Inferior parietal cortex (tissue), 1 donor: ENCODE results near the gene TFF3.

Experiments used
- DNase-seq: peaks from one replicate; pipeline ENCODE4 v3.0.0-alpha.2; 2016; ENCODE audit errors: extremely low spot score

TFF3 gene

DNA sequence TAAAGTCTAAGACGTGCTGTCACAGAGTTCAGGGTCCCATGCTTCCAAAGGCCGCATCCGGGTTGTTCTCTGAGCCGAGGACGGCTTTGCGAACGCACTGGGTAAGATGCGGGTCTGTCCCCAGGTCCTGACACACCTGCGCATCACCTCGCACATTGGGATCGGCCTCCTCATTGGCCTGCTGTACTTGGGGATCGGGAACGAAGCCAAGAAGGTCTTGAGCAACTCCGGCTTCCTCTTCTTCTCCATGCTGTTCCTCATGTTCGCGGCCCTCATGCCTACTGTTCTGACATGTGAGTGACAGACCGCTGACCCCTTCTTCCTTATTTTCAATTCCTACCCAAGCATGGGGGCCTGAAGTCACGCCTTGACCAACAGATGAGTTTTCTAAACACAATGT, 25.3 kb downstream of the TFF3 start:
- no peak for DNase-seq

DNA sequence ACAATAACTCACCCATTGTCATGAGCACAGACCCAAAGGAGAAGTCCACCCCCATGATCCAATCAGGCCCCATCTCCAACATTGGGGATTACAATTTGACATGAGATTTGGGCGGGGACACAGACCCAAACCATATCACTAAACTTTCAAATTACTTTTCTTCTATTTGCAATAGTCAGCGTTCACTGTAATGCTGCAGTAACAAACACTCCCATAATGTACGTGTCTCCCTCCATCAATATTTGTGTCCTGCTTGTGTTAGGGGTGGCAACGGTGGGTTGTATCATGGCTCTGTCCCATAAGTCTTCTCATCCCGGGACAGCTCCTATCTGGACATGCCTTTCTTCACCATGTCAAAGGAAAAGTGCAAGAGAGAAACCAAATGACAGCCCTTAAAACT, 26.2 kb downstream of the TFF3 start:
- no peak for DNase-seq

DNA sequence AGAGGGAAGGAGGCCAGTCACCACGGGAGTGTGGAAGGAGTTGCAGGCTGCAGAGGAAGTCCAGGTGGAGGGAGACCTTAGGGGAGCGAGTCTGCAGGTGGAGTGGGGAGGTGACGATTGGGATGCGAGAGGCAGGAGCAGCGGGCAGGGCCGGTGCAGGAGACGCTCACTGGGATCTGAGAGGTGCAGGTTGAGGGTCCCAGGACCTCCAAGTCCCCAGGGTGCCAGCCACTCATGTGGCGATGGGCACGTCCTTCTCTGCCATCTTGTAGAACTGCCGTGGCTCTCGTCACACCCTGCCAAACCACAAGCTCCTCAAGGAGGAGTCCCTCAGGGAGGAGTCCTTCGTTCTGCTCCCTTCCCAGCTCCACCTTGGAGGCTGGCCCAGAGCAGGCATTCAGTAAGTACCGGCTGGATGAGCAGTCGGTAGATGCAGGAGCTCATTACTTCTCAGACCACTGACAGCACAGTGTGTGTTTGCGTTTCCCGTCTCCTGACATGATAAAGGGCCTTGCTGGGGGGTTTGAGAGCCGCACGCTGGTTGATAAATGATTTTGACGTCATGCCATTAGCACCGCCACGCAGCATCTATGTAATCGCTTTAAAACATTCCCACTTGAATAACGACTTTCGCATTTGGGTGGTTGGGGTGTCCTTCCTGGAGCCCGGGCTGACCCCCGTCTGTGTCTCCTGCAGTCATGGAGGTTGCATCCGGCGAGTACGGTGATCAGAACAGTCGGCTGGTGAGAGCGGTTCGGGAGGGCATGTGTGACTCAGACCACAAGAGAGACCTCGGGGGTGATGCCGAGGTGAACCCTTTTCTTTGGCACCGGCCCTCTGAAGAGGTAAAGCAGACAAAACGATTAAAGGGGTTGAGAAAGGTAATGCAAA, 27.8 kb downstream of the TFF3 start:
- no peak for DNase-seq

DNA sequence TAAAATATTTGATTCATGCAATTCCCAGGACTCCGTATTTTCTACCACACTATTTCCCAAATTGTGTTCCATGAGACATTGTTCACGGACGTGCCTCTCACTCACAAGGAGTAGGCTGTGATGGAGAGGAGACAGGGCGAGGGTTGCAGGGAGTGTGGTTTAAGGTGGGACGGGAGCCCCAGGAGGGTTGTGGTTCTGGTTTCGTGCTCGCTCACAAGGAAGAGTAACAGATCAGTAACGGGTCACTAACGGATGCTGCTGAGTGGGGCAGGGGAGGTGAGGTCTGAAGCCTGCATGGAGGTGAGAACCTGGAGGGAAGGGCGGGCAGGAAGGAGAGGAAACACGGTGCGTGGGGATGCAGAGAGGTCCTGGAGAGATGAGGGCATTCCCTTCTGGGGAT, 28.8 kb downstream of the TFF3 start:
- no peak for DNase-seq

DNA sequence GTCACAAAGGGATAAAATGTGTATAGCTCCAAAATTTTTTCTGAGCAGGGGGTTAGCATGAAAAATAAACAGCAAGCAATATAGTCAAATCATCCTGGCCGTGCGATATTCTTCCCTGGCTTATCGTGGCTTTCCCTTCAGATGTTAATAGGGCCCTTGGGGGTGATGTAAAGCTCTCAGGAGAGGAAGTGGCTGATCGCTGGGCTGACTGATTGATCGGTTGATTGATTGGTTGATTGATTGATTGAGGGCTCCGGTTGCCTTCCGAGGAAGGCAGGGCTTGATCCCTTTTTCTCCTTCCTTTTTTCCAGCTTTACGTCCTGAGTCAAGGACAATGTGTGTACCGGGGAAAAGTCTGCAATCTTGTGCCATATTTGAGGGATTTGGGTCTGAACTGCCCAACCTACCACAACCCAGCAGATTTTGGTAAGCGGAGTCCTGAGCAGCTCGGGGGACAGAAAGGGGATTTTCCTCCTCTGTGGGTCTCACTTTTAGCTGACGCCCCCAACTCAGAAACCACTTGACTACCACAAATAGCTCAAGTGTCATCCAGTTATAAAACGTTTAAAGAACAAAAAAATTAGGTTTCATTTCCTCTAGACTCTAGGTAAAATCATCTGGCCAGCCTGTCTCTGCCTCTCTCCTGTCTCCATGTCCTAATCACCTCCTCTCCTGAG, 29.5 kb downstream of the TFF3 start:
- DNase-seq: no peak

DNA sequence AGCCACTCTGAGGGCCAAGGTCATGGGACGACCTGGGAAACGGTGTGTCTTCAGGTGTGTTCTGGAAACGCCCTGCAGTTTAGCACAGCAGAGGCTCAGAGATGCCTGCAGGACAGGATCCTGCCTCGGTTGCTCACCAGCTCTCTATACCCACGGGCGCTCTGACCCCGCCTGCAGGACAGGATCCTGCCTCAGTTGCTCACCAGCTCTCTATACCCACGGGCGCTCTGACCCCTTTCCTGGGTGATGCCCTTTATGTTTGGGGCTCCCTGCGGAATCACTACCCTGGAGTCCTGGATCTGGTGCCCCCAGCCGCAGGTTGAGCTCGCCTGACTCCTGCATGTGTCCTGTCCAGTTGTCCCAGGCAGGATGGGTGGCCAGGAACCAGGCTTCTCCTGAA, 32.5 kb downstream of the TFF3 start:
- DNase-seq: no peak

DNA sequence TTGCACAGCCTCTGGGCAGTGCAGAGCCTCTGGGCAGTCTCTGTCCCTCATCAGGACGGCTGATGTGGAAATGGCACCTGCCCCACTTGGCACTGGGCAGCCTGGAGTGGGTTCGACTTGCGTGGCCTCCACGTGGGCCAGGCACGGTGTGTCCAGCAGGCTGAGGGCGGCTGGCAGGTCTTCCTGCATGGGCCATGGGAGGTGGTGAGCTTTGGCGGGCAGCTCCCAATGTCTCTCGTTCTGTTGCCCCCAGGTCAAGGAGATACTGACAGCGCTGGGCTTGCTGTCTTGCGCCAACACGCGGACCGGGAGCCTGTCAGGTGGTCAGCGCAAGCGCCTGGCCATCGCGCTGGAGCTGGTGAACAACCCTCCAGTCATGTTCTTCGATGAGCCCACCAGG, 33.2 kb downstream of the TFF3 start:
- DNase-seq: no peak

DNA sequence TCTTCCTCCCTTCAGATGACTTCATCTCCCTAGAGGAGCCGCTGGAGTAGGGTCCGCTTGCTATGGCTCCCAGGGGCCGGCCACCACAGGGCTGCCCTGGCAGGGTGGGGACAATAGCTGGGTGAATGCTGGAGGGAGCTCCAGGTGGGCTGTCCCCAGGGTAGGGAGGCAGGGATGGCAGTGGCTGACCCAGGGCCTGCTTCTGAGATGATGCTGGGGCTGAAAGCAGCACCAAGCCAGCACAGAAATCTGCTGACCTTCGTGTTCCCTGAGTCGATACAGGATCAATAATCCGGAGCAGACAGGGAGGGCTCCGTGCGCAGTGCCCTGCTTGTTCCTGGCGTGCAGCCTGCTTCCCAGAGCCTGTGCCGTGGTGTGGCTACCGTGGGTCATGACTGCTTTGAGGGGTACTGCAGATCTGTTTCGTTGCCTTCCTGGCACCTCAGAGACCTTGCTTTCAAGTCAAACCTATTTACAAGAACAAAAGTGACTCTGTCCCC, 34.0 kb downstream of the TFF3 start:
- no peak for DNase-seq

DNA sequence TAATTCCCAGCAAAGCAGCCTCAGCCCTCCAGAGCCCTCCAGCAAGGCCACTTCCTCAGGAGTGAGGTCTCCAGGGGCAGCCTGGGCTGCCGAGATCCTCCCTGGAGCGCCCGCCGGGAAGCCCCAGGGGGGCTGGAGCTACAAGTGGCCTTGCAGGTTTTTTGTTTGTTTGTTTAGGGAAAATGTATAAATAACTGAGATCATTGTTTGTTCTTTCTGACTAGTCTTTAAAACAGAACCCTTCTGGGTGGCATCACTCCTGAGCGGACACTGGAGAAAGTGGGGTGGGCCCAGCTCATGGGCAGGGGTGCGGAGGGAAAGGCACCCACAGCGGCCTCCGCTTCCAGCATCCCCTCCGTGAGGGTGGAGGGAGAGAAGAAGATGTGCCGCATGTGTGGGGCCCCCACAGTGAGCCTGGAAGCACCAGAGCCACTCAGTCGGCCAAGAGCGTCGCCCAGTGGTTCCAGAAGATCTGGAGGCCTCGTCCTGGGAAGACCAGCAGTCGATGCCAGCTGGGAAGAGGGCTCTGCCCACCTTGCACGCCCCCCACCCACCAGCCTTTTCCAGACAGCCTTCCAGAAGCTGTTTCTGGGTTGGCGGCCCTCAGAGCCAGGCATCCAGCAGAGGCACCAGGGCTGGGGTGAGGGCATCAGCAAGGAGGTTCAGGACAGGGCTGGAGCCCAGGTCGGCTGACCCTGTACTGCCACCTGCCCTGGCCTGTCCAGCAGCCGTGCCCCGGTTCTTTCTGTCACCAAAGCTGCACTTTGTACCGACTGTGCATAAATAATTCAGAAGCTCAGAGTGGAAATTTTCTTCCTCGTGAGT, 34.6 kb downstream of the TFF3 start:
- DNase-seq: no peak

DNA sequence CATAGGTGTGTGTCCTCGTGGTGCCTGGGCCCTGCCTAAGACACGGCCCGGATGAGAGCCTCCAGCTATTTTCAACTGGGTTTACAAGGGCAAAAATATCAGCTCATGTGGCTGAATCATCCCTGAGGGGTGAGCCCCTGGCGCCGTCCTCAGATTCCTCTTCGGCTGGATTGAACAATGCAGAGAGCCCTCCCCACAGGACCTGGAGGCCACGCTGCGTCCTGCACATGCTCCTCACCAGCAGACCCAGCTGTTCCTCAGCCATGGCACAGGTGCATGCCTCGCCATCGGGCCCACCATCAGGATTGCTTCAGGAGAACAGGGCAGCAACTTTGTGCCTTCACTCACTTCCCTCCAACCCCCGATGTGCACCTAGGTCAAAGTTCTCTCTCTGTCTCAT, 35.3 kb downstream of the TFF3 start:
- no peak for DNase-seq

DNA sequence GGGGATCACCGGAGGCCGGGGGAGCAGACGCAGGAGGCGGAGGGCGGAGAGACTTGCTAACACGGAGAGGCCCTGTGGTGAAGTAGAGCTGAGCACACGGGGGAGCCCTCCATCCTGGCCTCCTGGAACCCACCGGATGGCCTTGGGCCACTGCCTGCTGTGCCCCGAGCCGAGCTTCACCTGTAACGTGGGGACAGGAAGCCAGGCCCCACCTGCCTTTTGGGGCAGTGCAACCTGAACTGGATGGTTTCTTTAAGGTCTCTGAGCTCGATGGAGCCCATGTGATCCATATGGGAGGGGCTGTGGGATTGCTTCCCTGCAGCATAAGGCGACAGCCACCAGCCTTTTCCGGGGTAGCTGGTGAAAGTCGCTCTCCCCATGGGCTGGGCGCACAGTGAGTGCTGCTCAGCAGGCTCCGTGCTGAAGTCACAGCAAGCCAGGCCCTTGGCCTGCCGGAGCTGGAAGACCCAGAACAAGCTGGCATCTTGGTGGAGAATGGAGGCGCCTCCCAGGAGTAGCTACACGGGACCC, 35.8 kb downstream of the TFF3 start:
- no peak for DNase-seq

DNA sequence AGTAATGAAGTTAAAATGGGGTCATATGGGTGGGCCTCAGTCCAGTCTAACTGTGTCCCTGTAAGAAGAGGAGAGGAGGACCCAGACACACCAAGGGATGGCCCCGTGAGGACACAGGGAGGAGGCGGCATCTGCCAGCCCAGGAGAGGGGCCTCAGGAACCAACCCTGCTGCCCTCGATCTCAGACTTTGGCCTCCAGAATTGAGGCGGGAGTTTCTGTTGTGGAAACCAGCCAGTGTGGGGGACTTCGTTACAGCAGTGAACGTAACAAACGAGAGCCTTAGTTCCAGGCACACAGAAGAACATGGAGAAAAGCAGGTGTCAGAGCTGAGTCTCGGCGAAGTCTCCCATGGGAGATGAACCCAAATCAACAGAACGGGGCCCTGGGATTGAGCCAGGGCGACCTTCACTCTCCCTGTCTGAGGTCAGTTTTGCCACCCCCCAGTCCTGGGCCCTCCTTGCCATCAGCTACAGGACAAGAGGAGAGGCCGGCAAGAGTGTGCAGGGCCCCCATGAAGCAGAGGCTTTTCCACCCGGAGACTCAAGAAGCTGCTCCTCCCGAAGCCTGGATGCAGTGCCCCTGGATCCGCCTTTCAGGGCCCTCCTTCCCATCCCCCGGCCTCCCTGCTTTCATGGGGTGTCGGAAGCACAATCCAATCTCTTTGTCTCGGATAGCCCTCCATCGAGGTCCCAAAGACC, 36.6 kb downstream of the TFF3 start:
- no peak for DNase-seq

DNA sequence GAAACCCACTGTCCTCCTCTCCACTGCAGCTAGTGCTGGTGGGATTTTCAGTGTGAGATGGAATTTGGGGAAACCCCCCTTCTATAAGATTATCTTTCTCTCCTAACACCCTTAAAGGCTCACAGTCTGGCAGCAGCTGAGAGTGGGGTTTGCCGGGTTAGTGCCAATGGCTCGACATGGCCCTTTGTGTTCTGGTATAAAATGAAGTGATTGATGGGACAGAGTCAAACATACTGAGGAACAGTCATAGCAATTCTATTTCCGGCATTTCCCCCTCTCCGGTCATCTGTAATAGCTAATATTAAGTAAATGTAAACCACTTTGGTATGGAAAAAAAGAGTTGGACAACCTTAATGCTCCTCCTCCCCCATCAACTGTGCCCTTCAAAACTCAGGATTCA, 37.6 kb downstream of the TFF3 start:
- DNase-seq: no peak

DNA sequence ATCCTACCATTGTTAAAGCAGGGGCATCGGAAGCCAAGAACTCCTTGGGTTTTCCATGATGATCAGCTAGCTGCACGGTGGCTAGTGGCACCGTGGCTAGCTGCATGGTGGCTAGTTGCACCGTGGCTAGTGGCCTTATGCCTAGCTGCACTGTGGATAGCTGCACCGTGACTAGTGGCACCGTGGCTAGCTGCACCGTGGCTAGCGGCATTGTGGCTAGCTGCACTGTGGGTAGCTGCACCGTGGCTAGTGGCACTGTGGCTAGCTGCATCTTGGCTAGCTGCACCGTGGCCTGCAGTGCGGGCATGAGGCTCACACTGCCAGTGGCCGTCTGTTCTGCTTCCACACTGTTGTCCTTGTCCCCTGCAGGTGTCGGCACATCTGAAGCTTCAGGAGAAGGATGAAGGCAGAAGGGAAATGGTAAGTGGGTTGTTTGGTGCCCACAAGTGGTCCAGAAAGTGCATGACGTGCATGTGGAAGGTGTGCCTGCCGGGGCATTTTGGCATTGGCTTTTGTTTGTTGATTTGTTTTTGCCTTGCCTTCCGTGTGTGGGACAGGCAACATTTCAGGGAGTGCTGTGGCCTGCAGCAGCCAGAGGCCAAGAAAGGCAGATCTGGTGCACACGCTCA, 38.6 kb downstream of the TFF3 start:
- DNase-seq: no peak

DNA sequence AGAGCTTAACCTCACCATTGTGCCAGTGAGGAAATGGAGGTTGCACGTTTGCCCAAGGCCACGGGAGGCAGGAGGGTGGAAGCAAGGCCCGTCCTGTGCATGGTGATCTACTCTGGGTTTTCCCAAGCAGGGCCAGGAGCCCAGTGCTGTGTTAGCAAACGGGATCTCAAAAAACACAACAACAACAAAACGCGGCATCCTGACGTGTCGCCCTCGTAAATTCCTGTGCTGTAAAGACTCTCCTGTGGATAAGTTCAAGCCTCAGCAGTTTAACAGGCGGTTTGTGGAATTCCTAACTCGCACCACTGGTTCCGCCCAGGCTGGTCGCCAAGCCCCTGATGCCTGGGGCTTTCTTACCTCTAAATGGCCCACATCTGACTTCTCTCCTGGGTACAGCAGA, 39.1 kb downstream of the TFF3 start:
- no peak for DNase-seq

DNA sequence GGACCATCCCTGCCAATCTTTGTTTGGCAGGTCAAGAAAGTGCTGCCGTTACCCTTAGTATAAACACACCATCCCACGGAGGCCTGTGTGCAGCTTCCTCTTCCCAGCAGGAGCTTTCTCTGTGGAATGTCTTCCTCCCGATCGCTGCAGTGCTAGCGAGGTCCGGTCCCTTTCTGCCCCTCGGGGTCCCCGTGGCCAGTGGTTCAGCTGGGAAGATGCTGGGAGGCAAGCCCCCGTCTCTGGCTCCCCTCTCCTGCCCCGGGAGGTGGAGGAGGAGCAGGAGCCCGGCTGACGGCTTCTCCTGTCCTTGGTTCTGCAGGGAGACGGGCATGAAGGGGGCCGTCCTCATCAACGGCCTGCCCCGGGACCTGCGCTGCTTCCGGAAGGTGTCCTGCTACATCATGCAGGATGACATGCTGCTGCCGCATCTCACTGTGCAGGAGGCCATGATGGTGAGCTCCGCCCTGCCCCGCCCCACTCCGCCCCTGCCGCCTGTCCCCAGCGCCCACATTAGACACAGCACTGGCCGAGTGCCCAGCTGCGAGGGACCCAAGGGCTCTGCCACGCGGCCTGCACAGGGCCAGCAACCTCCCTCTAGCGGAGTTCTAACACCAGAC, 42.1 kb downstream of the TFF3 start:
- DNase-seq: no peak

DNA sequence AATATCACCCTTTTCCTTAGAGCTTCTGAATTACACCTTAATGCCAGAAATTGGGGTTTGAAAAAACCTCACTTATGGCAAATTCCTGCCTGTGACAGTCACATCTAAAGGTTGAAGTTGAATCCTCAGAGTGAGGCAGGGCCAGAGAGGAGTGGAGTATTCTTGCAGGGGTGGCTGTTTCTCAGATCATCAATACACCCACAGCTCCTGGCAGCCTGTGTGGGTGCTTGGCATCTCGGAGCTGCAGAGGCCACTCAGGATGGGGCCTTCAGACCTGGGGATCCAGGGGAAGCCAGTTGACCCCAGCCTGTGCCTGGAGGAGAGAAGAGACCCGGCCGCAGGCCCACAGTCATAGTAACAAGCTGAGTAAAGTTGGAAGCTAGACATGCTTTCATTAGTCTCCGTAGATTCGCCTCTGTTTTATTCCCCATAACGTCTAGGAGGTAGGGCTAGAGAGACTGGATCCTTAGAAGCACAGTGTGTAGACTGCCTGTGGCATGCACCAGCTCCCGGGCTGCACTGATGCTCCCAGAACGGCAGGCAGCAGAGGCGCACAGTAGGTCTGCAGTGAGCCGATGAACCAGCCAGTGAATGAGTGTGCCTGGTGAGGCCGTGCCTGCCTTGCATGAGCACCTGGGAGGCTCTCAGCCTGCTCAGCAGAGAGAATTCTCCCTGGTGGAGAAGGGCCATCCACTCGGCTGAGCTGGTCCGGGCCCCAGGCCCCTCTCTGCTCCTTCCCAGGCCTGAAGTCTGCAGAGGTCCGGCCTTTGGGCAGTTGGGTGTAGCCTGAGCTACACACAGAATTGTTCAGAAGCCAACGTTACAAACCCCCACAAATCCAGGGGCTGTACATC, 42.9 kb downstream of the TFF3 start:
- no peak for DNase-seq

DNA sequence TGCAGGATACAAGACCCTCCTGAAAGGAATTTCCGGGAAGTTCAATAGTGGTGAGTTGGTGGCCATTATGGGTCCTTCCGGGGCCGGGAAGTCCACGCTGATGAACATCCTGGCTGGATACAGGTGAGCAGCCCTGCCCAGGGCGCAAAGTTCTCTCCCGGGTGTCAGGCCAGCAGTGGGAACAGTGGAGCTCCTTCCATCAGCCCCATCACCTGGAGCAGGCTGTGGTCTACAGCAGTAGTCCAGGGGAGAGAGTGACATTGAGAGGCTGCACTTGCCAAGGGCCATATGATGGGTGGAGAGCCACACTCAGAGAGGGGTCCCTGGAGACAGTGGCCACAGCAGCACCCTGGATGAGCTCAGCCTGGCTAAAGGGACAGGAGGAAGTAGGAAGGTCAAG, 44.1 kb downstream of the TFF3 start:
- no peak for DNase-seq

DNA sequence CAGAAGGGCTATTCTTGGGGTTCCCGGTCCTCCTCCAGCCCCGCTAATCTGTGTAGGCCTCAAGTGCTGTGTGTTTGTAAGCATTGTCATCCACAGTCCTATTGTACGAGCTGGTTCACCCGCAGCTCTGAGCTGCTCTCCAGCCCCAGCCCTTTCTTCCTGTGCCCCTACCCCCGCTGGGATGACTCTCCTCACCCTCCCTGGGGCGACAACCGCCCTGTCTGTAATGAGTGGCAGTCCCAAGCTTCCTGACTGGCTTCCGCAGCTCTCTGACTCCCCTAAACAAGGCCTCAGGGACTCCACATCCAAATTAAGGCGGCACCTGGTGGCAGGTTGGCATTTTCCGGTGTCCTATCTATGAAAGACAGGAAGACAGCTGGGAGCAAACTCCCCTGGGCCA, 45.8 kb downstream of the TFF3 start:
- DNase-seq: no peak
